Liver (tissue), 3 donors: Measurements from ENCODE around the gene DNAL1.

Source experiments
- ATF3 ChIP-seq: IDR thresholded peaks from 2 replicates; pipeline ENCODE4 v1.6.1; 2016; ENCODE audit warnings: antibody characterized with exemption
- GABPA ChIP-seq, 2 donors: IDR thresholded peaks in 1 of 2; conservative IDR thresholded peaks in 1 of 2; 2 replicates each; pipeline ENCODE4 v1.6.1; 2016; ENCODE audit warnings: antibody characterized with exemption in 2 of 2, mild to moderate bottlenecking in 1 of 2, moderate library complexity in 1 of 2
- MAX ChIP-seq: IDR thresholded peaks from 2 replicates; pipeline ENCODE4 v1.6.1; 2016; ENCODE audit warnings: antibody characterized with exemption
- NR2F2 ChIP-seq: IDR thresholded peaks from 2 replicates; pipeline ENCODE4 v1.6.1; 2016; ENCODE audit warnings: antibody characterized with exemption
- RAD21 ChIP-seq, 2 donors: IDR thresholded peaks; 2 replicates each; pipeline ENCODE4 v1.6.1; 2016; ENCODE audit warnings: antibody characterized with exemption in 2 of 2, mild to moderate bottlenecking in 2 of 2
- REST ChIP-seq: IDR thresholded peaks from 2 replicates; pipeline ENCODE4 v1.6.1; 2016; ENCODE audit warnings: antibody characterized with exemption, mild to moderate bottlenecking
- SP1 ChIP-seq: IDR thresholded peaks from 2 replicates; pipeline ENCODE4 v1.6.1; 2018; ENCODE audit warnings: antibody characterized with exemption, mild to moderate bottlenecking
- YY1 ChIP-seq: IDR thresholded peaks from 2 replicates; pipeline ENCODE4 v1.6.1; 2016; ENCODE audit warnings: antibody characterized with exemption, mild to moderate bottlenecking
- TF ChIP-seq, protein P1 (sequence below): fragments of 150-350 bp; IDR thresholded peaks from 2 replicates; pipeline ENCODE4 v1.5.1; 2017; ENCODE audit warnings: improper control_type of control experiment, low read depth, low read length; ENCODE audit not compliant: missing input control
- TF ChIP-seq, protein P2 (sequence below): IDR thresholded peaks from 2 replicates; pipeline ENCODE4 v1.6.1; 2016; ENCODE audit warnings: antibody characterized with exemption
- donor health status: healthy.
- donor health status: healthy.

- no peak for TF ChIP-seq YY1
- TF ChIP-seq RAD21 (IDR thresholded peaks at IDR 0.05): no peak
- TF ChIP-seq, protein P1, sequence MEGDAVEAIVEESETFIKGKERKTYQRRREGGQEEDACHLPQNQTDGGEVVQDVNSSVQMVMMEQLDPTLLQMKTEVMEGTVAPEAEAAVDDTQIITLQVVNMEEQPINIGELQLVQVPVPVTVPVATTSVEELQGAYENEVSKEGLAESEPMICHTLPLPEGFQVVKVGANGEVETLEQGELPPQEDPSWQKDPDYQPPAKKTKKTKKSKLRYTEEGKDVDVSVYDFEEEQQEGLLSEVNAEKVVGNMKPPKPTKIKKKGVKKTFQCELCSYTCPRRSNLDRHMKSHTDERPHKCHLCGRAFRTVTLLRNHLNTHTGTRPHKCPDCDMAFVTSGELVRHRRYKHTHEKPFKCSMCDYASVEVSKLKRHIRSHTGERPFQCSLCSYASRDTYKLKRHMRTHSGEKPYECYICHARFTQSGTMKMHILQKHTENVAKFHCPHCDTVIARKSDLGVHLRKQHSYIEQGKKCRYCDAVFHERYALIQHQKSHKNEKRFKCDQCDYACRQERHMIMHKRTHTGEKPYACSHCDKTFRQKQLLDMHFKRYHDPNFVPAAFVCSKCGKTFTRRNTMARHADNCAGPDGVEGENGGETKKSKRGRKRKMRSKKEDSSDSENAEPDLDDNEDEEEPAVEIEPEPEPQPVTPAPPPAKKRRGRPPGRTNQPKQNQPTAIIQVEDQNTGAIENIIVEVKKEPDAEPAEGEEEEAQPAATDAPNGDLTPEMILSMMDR: no peak
- no peak for TF ChIP-seq SP1
- TF ChIP-seq MAX: no peak
- no peak for TF ChIP-seq GABPA (IDR thresholded peaks at IDR 0.05 in 1 of 2, conservative IDR thresholded peaks at IDR 0.05 in 1 of 2)
- TF ChIP-seq ATF3: no peak
- no peak for TF ChIP-seq NR2F2
- TF ChIP-seq REST: no peak
- TF ChIP-seq, protein P2, sequence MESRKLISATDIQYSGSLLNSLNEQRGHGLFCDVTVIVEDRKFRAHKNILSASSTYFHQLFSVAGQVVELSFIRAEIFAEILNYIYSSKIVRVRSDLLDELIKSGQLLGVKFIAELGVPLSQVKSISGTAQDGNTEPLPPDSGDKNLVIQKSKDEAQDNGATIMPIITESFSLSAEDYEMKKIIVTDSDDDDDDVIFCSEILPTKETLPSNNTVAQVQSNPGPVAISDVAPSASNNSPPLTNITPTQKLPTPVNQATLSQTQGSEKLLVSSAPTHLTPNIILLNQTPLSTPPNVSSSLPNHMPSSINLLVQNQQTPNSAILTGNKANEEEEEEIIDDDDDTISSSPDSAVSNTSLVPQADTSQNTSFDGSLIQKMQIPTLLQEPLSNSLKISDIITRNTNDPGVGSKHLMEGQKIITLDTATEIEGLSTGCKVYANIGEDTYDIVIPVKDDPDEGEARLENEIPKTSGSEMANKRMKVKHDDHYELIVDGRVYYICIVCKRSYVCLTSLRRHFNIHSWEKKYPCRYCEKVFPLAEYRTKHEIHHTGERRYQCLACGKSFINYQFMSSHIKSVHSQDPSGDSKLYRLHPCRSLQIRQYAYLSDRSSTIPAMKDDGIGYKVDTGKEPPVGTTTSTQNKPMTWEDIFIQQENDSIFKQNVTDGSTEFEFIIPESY: no peak
Measured at GRCh38 chr14:73714656-73715081, 69.9 kb downstream of the DNAL1 start.
